Upper lobe of right lung (tissue), 1 donor: ENCODE data around the gene CFL1. TPM values are rescaled to one million over a fixed set of nuclear protein-coding genes. Genes with fewer than 3 reads are reported as not detected.

ENCODE experiments used
- ATAC-seq: fragments of 200-7000 bp; cut with Tn5 transposase; one replicate; pipeline ENCODE4 v1.9.1; 2020; ENCODE audit warnings: mild to moderate bottlenecking, moderate library complexity
- DNase-seq: peaks from one replicate; pipeline ENCODE4 v3.0.0-alpha.2; 2020
- H3K27ac ChIP-seq: fragments of 200-600 bp; one replicate; pipeline ENCODE4 v1.8.0; 2022
- H3K27me3 ChIP-seq: fragments of 200-600 bp; one replicate; pipeline ENCODE4 v1.8.0; 2022; ENCODE audit warnings: mild to moderate bottlenecking
- H3K36me3 ChIP-seq: fragments of 200-600 bp; one replicate; pipeline ENCODE4 v1.8.0; 2022
- H3K4me1 ChIP-seq: fragments of 200-600 bp; one replicate; pipeline ENCODE4 v1.8.0; 2022
- H3K4me3 ChIP-seq: fragments of 200-600 bp; one replicate; pipeline ENCODE4 v1.8.0; 2022; ENCODE audit warnings: mild to moderate bottlenecking
- H3K9me3 ChIP-seq: fragments of 200-600 bp; one replicate; pipeline ENCODE4 v1.8.0; 2022
- intact Hi-C: fragments of 100-400 bp; cut with DNase I; formaldehyde crosslinking; loops from one replicate; pipeline ENCODE4 v1.11.0; 2022
- total RNA-seq: library from RNA; stranded (reverse); fragmentation: NEBNext Ultra II Directional; extraction: Animal tissue kit (Norgen Biotek cat#: 25700); gene quantifications from one replicate; pipeline ENCODE4 v1.2.1, GENCODE V29; 2021
- TF ChIP-seq, protein P1 (sequence below): fragments of 200-600 bp; IDR thresholded peaks from one replicate; pipeline ENCODE4 v1.8.0; 2022; ENCODE audit warnings: antibody characterized with exemption
- donor health status: DM: no; HTN: yes; CAD: no; lungs with severe emphysema.

CFL1 gene
- total RNA-seq, 1 donor from 2014 or later: 608 TPM

GRCh38 chr11:65891219-65892136 lies 33.5 kb upstream of the CFL1 start:
- no peaks in the 10 kb centered on the region for H3K27me3 ChIP-seq
- H3K9me3 ChIP-seq: no peaks in the 10 kb centered on the region
- ATAC-seq (no peak), DNase-seq (no peak)
- peaks cover 52% of the 10 kb centered on the region for H3K4me1 ChIP-seq
- TF ChIP-seq, protein P1, sequence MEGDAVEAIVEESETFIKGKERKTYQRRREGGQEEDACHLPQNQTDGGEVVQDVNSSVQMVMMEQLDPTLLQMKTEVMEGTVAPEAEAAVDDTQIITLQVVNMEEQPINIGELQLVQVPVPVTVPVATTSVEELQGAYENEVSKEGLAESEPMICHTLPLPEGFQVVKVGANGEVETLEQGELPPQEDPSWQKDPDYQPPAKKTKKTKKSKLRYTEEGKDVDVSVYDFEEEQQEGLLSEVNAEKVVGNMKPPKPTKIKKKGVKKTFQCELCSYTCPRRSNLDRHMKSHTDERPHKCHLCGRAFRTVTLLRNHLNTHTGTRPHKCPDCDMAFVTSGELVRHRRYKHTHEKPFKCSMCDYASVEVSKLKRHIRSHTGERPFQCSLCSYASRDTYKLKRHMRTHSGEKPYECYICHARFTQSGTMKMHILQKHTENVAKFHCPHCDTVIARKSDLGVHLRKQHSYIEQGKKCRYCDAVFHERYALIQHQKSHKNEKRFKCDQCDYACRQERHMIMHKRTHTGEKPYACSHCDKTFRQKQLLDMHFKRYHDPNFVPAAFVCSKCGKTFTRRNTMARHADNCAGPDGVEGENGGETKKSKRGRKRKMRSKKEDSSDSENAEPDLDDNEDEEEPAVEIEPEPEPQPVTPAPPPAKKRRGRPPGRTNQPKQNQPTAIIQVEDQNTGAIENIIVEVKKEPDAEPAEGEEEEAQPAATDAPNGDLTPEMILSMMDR: peak; percentile 37
- H3K36me3 ChIP-seq: peaks cover 8% of the 10 kb centered on the region
- H3K4me3 ChIP-seq: peak overlapping the region; percentile 91
- intact Hi-C loops: no loop called here
- peak overlapping the region; percentile 96 for H3K27ac ChIP-seq

DNA sequence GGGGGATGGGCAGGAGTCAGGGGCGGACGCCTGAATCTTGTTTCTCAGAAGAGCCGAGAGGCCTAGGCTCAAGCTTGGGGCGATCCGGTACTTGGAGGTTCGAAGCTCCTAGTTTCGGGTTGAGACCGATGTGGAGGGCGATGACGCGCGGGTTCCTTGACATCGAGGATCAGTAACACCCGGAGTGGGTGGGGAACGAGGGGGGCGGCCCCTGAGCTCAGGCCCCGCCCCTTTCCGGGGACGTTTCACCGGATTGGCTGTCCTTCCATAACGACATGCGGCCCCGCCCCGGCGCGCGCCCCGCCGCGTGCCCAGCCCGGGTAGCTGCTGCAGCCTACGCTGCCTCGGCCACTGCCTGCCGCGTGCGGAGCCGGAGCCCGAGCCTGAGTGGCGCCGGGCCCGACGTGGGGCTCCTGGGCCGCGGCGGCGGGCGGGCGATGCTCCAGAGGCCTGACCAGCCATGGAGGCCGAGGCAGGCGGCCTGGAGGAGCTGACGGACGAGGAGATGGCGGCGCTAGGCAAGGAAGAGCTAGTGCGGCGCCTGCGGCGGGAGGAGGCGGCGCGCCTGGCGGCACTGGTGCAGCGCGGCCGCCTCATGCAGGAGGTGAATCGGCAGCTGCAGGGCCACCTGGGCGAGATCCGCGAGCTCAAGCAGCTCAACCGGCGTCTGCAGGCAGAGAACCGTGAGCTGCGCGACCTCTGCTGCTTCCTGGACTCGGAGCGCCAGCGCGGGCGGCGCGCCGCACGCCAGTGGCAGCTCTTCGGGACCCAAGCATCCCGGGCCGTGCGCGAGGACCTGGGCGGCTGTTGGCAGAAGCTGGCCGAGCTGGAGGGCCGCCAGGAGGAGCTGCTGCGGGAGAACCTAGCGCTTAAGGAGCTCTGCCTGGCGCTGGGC lies 32.6 kb upstream of the CFL1 start, which contains the start of gene CCDC85B:
TSS of gene CCDC85B (plus strand) at position 350 of the 895 bp plus-strand sequence. CDS start at position 461, 111 bp downstream.
- intact Hi-C loops: no loop called here
- peak; percentile 89 for ATAC-seq
- Histone ChIP-seq H3K36me3 (peaks cover 15% of the 10 kb centered on the region), H3K27ac (peak within 1 kb of the TSS; percentile 96), H3K4me1 (peaks cover 52% of the 10 kb centered on the region), H3K9me3 (no peaks in the 10 kb centered on the region), H3K4me3 (peak within 1 kb of the TSS; percentile 91), H3K27me3 (no peaks in the 10 kb centered on the region)
- peak; percentile 99 for DNase-seq
- TF ChIP-seq, protein P1: no peak

GRCh38 chr11:65888163-65888814 lies 30.3 kb upstream of the CFL1 start, which contains the start of gene FIBP:
Gene FIBP (minus strand): TSS chr11:65888471. CDS start chr11:65888418, 53 bp downstream.
- ATAC-seq (peak; percentile 87), DNase-seq (peak; percentile 99)
- H3K27ac ChIP-seq: peak within 1 kb of the TSS; percentile 96
- TF ChIP-seq, protein P1: peak; percentile 83
- peaks cover 33% of the 10 kb centered on the region for H3K36me3 ChIP-seq
- H3K9me3 ChIP-seq: no peaks in the 10 kb centered on the region
- H3K4me1 ChIP-seq: peaks cover 48% of the 10 kb centered on the region
- intact Hi-C loops: no loop called here
- peak within 1 kb of the TSS; percentile 91 for H3K4me3 ChIP-seq
- no peaks in the 10 kb centered on the region for H3K27me3 ChIP-seq

DNA sequence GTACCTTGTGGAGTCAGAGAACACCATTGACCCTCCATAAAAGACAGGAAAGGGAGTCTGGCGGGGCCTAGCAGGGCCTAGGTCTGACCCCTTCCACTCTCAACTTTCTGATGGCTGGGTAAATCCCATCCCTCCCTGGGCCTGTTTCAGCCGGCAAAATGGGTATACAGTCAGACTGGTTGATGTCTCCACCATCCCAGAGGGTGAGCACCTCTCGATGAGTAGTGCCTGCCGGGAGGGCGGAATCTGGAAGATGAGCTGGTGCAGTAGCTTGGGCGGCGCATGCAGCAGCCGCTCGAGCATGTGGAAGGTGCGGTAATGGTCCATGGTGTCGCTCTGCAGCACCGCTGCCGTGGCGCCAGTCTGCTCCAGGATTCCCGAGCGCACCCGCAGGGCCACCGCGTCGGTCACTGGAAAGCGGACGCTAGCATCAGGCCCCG lies 29.8 kb upstream of the CFL1 start:
- Histone ChIP-seq H3K27me3 (no peaks in the 10 kb centered on the region), H3K27ac (peak overlapping the region; percentile 96), H3K36me3 (peaks cover 38% of the 10 kb centered on the region), H3K9me3 (no peaks in the 10 kb centered on the region), H3K4me1 (peaks cover 43% of the 10 kb centered on the region), H3K4me3 (peak overlapping the region; percentile 91)
- intact Hi-C loops: no loop called here
- DNase-seq (no peak), ATAC-seq (no peak)
- TF ChIP-seq, protein P1: no peak
